Parietal lobe (tissue), 1 donor: ENCODE results near the gene MRPL44. TPM values are rescaled to one million over a fixed set of nuclear protein-coding genes. Genes with fewer than 3 reads are reported as not detected.

ENCODE experiments used
- total RNA-seq: library from RNA; depleted of rRNA; stranded (reverse); fragments of >200 nt; gene quantifications from one replicate; pipeline ENCODE4 v1.2.3, GENCODE V29; 2014

Gene MRPL44
- 43.8 TPM for total RNA-seq

GRCh38 chr2:223957092-223957851 lies at the start of gene MRPL44:
MRPL44 (plus strand) TSS chr2:223957463; CDS start chr2:223957473, 10 bp downstream.

GRCh38 chr2:223944703-223945531 lies 12.3 kb upstream of the MRPL44 start, which contains the start of gene WDFY1:
WDFY1 (minus strand) TSS chr2:223945335; CDS start chr2:223945284, 51 bp downstream.

Other genes with a start within 250 kb of the MRPL44 start
- 8.5 TPM for gene AP1S3, start 119.9 kb upstream of the MRPL44 start, total RNA-seq
- gene WDFY1, start 12.1 kb upstream of the MRPL44 start, total RNA-seq: 53.2 TPM
- gene SERPINE2, start 81.8 kb downstream of the MRPL44 start, total RNA-seq: 48.8 TPM